Adrenal gland (tissue), 12 donors: ENCODE data around the gene CELF6. TPM values are rescaled to one million over a fixed set of nuclear protein-coding genes. Genes with fewer than 3 reads are reported as not detected.
A peak's percentile ranks its signal among the peaks of the same experiment; 100 is the strongest.

Experiments used
- DNase-seq, 7 donors: peaks; one replicate each; pipeline ENCODE4 v3.0.0-alpha.2; 2019 to 2020
- H3K27ac ChIP-seq, 5 donors: fragments of 200-600 bp; sonication (generic) in 4 of 5; 1 replicate in 3 of 5; 2 replicates in 2 of 5; pipeline versions ENCODE4 v1.5.1 to v1.8.0; 2016 to 2020; ENCODE audit warnings: mild to moderate bottlenecking in 1 of 5
- H3K27me3 ChIP-seq: fragments of 200-600 bp; 2 replicates; pipeline ENCODE4 v1.8.0; 2021
- H3K36me3 ChIP-seq, 2 donors: fragments of 200-600 bp; replicated peaks in 1 of 2; 1 replicate in 1 of 2; 2 replicates in 1 of 2; pipeline versions ENCODE4 v1.5.1 to v1.8.0; 2018 to 2022
- H3K4me1 ChIP-seq, 2 donors: fragments of 200-600 bp; replicated peaks in 1 of 2; 1 replicate in 1 of 2; 2 replicates in 1 of 2; pipeline versions ENCODE4 v1.5.1 to v1.8.0; 2018 to 2021
- H3K4me3 ChIP-seq, 4 donors: fragments of 200-600 bp; sonication (generic) in 3 of 4; one replicate each; pipeline ENCODE4 v1.5.1; 2016 to 2018
- H3K9me3 ChIP-seq, 3 donors: fragments of 200-600 bp; sonication (generic) in 1 of 3; replicated peaks in 1 of 3; 1 replicate in 2 of 3; 2 replicates in 1 of 3; pipeline versions ENCODE4 v1.5.1 to v1.8.0; 2016 to 2021
- CTCF ChIP-seq, 6 experiments: fragments of 450-650 bp in 4 of 6; fragments of 200-600 bp in 2 of 6; sonication (generic) in 1 of 6; IDR thresholded peaks; 1 replicate in 5 of 6; 2 replicates in 1 of 6; pipeline versions ENCODE4 v1.5.1 to v1.8.0; 2016 to 2021; ENCODE audit warnings: antibody characterized with exemption in 6 of 6, mild to moderate bottlenecking in 2 of 6, moderate library complexity in 1 of 6
- POLR2A ChIP-seq, 2 donors: fragments of 450-650 bp; IDR thresholded peaks; one replicate each; pipeline ENCODE4 v1.6.1; 2017; ENCODE audit warnings: antibody characterized with exemption in 2 of 2, mild to moderate bottlenecking in 2 of 2, moderate library complexity in 1 of 2
- WGBS, 4 donors: extraction: QIAGEN DNeasy Blood & Tissue Kit in 2 of 4; methylation state at CpG; one replicate each; pipeline versions ENCODE4 v1.1.5 to v1.1.7; 2013 to 2017; 5-methylcytosine and 5-hydroxymethylcytosine counted together
- intact Hi-C, 2 donors: fragments of 100-400 bp; cut with DNase I; formaldehyde crosslinking; loops; one replicate each; pipeline versions ENCODE4 v1.14.1 to v1.15.0; 2022 to 2023
- polyA plus RNA-seq, 3 donors: library from polyadenylated mRNA; stranded (reverse); fragments of 200-250 nt in 2 of 3; fragments of 350-450 nt in 1 of 3; fragmentation: Illumina TruSeq in 1 of 3; extraction: RNeasy Lipid Tissue Mini Kit (QIAGEN cat#74804) in 1 of 3; gene quantifications; one replicate each; pipeline ENCODE4 v1.2.3, GENCODE V29; 2013 to 2014
- total RNA-seq, 9 donors: library from RNA; depleted of rRNA in 4 of 9; stranded (reverse); fragments of >200 nt in 4 of 9; fragments of 120-200 nt in 1 of 9; fragmentation: NEBNext Ultra II Directional in 1 of 9; extraction: Animal tissue kit (Norgen Biotek cat#: 25700) in 1 of 9; gene quantifications; one replicate each; pipeline versions ENCODE4 v1.1.0 to v1.2.4, GENCODE V29; 2013 to 2023
- donor health status: healthy with polysubstance abuse.
- donor health status: Bipolar disorder and iron deficiency.
- donor health status: DM: yes; HTN: yes; CAD: no.
- donor health status: DM: no; HTN: no; CAD: no.
- donor health status: DM: no; HTN: no; CAD: no.
- donor health status: DM: yes; HTN: yes; CAD: no.

CELF6 gene
- total and polyA plus RNA-seq, 12 donors = 1.2 to 24.1 (median 2.8) TPM

DNA sequence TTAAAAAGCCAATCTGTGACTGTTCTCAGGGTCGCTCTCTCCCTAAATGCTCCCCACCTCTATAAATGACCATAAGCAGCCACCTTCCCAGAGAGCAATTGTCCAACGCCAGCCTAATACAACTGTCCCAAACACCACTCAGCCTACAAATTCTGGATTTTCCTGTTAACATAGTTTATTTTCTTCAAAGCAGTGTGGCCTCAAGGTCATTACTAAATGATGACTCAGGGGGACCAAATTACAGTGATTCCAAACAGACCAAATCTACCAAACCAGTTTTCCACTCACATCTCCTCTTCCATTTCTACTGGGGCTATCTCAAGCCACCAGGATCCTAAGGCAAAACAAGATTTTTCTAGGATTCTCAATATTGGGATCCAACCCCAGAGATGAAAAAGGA lies 33.3 kb upstream of the CELF6 start:
- H3K4me3 ChIP-seq = no peak overlapping the region
- H3K4me1 ChIP-seq = peaks cover 0 to 2% of the 10 kb centered on the region in 2 donors
- DNase-seq = no peak
- no peaks in the 10 kb centered on the region for H3K9me3 ChIP-seq
- H3K36me3 ChIP-seq = peaks cover 0 to 78% of the 10 kb centered on the region in 2 donors
- 73 to 84% (median 81%) methylated on average over 2 of the region's 2 CpGs for WGBS, 4 donors
- intact Hi-C loops = no loop called here
- no peaks in the 10 kb centered on the region for H3K27me3 ChIP-seq
- no peak for TF ChIP-seq CTCF (IDR thresholded peaks at IDR 0.05)
- TF ChIP-seq POLR2A (IDR thresholded peaks at IDR 0.05) = no peak
- H3K27ac ChIP-seq = no peak overlapping the region

DNA sequence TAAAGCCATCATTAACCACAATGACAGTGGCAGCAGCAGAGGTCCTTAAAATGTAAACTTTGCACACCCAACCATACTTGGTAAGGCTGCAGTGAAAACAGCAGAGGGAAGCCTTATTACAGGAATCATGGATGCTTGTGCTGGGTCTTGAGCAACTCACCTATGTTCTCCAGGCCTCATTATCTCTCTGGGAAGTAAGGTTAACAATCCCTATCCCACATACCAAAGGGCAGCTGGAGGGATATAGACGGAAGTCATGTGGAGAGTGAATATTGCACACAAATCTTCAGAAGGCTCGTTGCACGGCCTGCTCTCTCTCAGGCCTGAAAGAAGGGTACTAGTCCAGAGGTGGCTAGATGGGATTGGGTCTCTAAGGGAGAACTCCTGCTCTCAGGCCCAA lies 25.8 kb upstream of the CELF6 start:
- intact Hi-C loops = no loop called here
- H3K4me1 ChIP-seq = no peaks in the 10 kb centered on the region
- H3K9me3 ChIP-seq = no peaks in the 10 kb centered on the region
- no peaks in the 10 kb centered on the region for H3K27me3 ChIP-seq
- 87 to 93% (median 90%) methylated on average over 3 of the region's 3 CpGs for WGBS, 4 donors
- TF ChIP-seq POLR2A (IDR thresholded peaks at IDR 0.05) (no peak), CTCF (IDR thresholded peaks at IDR 0.05) (no peak)
- H3K27ac ChIP-seq = no peak overlapping the region
- no peak for DNase-seq
- peaks cover 0 to 78% of the 10 kb centered on the region in 2 donors for H3K36me3 ChIP-seq
- H3K4me3 ChIP-seq = no peak overlapping the region

GRCh38 chr15:72345280-72345679 lies 25.3 kb upstream of the CELF6 start:
- H3K27me3 ChIP-seq = no peaks in the 10 kb centered on the region
- H3K4me1 ChIP-seq = no peaks in the 10 kb centered on the region
- no peak overlapping the region for H3K4me3 ChIP-seq
- H3K27ac ChIP-seq = no peak overlapping the region
- WGBS, 4 donors = 74 to 82% (median 80%) methylated on average over 7 of the region's 7 CpGs
- no peaks in the 10 kb centered on the region for H3K9me3 ChIP-seq
- peaks cover 0 to 73% of the 10 kb centered on the region in 2 donors for H3K36me3 ChIP-seq
- no peak for TF ChIP-seq POLR2A (IDR thresholded peaks at IDR 0.05)
- no peak for TF ChIP-seq CTCF (IDR thresholded peaks at IDR 0.05)
- DNase-seq = peak in 1 of 7 donors; percentile 24
- intact Hi-C loops = no loop called here

- no peak overlapping the region for H3K4me3 ChIP-seq
- intact Hi-C loops = no loop called here
- TF ChIP-seq CTCF (IDR thresholded peaks at IDR 0.05) (no peak), POLR2A (IDR thresholded peaks at IDR 0.05) (no peak)
- no peaks in the 10 kb centered on the region for H3K9me3 ChIP-seq
- no peak overlapping the region for H3K27ac ChIP-seq
- peaks cover 0 to 6% of the 10 kb centered on the region in 2 donors for H3K4me1 ChIP-seq
- H3K36me3 ChIP-seq = peaks cover 0 to 68% of the 10 kb centered on the region in 2 donors
- WGBS, 4 donors = 91 to 100% (median 92%) methylated on average over 1 of the region's 1 CpG
- no peak for DNase-seq
- no peaks in the 10 kb centered on the region for H3K27me3 ChIP-seq
Measured at GRCh38 chr15:72344602-72345001, 24.6 kb upstream of the CELF6 start.
